ENCODE measurements around the gene LRRK1. TPM values are rescaled to one million over a fixed set of nuclear protein-coding genes. Genes with fewer than 3 reads are reported as not detected.

LRRK1 gene
- total RNA-seq, 1 donor from 2014 or later, result not detected

DNA sequence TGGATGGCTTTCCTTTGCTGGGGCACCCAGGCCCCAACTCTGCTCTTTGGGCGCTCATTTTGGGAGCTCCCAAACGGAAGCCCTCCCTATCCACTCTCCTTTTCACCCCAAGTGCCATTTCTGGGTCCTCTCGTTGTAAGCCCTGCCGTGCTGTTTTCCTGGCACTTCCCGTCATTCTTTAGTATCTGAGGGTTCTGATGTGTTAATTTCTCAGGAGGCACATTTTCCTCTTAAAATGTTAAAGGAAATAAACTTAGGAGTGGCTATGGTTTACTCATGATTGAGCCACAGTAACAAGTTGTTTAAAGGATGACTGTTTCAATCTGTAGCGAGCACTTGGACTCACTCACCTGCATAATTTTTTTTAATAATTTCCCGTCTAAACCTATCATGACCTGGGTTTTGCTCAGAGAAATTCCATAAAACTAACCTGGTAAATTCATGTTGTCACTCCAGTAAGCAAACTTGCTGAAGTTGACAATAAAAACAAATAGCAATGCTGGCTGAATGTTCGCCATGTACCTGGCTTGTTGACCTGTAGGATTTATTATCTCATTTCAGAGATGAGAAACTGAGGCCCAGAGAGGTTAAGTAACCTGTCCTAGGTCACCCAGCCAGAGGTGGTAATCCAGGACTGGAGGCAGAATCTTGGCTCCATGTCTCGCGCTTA, 29.0 kb upstream of the LRRK1 start:
- Mint-ChIP-seq H3K4me1 (peaks cover 31% of the 10 kb centered on the region), H3K36me3 (no peaks in the 10 kb centered on the region), H3K4me3 (no peak overlapping the region), H3K9me3 (no peaks in the 10 kb centered on the region), H3K27me3 (ENCODE audit: insufficient read depth, low read depth) (peaks cover 19% of the 10 kb centered on the region), H3K27ac (no peak overlapping the region)
- no peaks in the 10 kb centered on the region for H4K20me1 ChIP-seq (ENCODE audit: low read depth)
- no peak overlapping the region for H3K9ac ChIP-seq
- peaks cover 2% of the 10 kb centered on the region for H3K27me3 ChIP-seq
- peaks cover 13% of the 10 kb centered on the region for H3K4me1 ChIP-seq
- no peak for DNase-seq (ENCODE audit: low spot score)
- no peak overlapping the region for H2AFZ ChIP-seq (replicated peaks)
- no peak overlapping the region for H3K4me2 ChIP-seq
- TF ChIP-seq EZH2 (IDR thresholded peaks at IDR 0.05), result no peak
- TF ChIP-seq, protein P1, sequence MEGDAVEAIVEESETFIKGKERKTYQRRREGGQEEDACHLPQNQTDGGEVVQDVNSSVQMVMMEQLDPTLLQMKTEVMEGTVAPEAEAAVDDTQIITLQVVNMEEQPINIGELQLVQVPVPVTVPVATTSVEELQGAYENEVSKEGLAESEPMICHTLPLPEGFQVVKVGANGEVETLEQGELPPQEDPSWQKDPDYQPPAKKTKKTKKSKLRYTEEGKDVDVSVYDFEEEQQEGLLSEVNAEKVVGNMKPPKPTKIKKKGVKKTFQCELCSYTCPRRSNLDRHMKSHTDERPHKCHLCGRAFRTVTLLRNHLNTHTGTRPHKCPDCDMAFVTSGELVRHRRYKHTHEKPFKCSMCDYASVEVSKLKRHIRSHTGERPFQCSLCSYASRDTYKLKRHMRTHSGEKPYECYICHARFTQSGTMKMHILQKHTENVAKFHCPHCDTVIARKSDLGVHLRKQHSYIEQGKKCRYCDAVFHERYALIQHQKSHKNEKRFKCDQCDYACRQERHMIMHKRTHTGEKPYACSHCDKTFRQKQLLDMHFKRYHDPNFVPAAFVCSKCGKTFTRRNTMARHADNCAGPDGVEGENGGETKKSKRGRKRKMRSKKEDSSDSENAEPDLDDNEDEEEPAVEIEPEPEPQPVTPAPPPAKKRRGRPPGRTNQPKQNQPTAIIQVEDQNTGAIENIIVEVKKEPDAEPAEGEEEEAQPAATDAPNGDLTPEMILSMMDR (IDR thresholded peaks at IDR 0.05), result no peak
- no peak for TF ChIP-seq EZH2phosphoT487 (IDR thresholded peaks at IDR 0.05)
- H3K27ac ChIP-seq, result no peak overlapping the region
- H3K4me3 ChIP-seq, result no peak overlapping the region
- peaks cover 10% of the 10 kb centered on the region for H3F3A ChIP-seq (ENCODE audit: low read depth)
- H3K9me3 ChIP-seq (ENCODE audit: low read depth), result no peaks in the 10 kb centered on the region
- H3K36me3 ChIP-seq, result no peaks in the 10 kb centered on the region
- H3K79me2 ChIP-seq (ENCODE audit: low read depth), result no peaks in the 10 kb centered on the region

- peaks cover 10% of the 10 kb centered on the region for H3F3A ChIP-seq (ENCODE audit: low read depth)
- H3K9me3 Mint-ChIP-seq, result no peaks in the 10 kb centered on the region
- no peak for DNase-seq (ENCODE audit: low spot score)
- H3K4me1 ChIP-seq, result peaks cover 13% of the 10 kb centered on the region
- H3K27me3 Mint-ChIP-seq (ENCODE audit: insufficient read depth, low read depth), result peaks cover 13% of the 10 kb centered on the region
- no peak overlapping the region for H2AFZ ChIP-seq (replicated peaks)
- peaks cover 31% of the 10 kb centered on the region for H3K4me1 Mint-ChIP-seq
- no peaks in the 10 kb centered on the region for H3K36me3 ChIP-seq
- H3K27ac ChIP-seq, result no peak overlapping the region
- H3K27ac Mint-ChIP-seq, result no peak overlapping the region
- no peak overlapping the region for H3K4me2 ChIP-seq
- H3K9ac ChIP-seq, result no peak overlapping the region
- no peaks in the 10 kb centered on the region for H3K36me3 Mint-ChIP-seq
- no peak overlapping the region for H3K4me3 Mint-ChIP-seq
- H3K27me3 ChIP-seq, result no peaks in the 10 kb centered on the region
- no peaks in the 10 kb centered on the region for H3K9me3 ChIP-seq (ENCODE audit: low read depth)
- H3K79me2 ChIP-seq (ENCODE audit: low read depth), result no peaks in the 10 kb centered on the region
- no peak for TF ChIP-seq EZH2phosphoT487 (IDR thresholded peaks at IDR 0.05)
- TF ChIP-seq, protein P1 (IDR thresholded peaks at IDR 0.05), result no peak
- TF ChIP-seq EZH2 (IDR thresholded peaks at IDR 0.05), result no peak
- H3K4me3 ChIP-seq, result no peak overlapping the region
- no peaks in the 10 kb centered on the region for H4K20me1 ChIP-seq (ENCODE audit: low read depth)
Measured at GRCh38 chr15:100890850-100891249, 28.3 kb upstream of the LRRK1 start.

DNA sequence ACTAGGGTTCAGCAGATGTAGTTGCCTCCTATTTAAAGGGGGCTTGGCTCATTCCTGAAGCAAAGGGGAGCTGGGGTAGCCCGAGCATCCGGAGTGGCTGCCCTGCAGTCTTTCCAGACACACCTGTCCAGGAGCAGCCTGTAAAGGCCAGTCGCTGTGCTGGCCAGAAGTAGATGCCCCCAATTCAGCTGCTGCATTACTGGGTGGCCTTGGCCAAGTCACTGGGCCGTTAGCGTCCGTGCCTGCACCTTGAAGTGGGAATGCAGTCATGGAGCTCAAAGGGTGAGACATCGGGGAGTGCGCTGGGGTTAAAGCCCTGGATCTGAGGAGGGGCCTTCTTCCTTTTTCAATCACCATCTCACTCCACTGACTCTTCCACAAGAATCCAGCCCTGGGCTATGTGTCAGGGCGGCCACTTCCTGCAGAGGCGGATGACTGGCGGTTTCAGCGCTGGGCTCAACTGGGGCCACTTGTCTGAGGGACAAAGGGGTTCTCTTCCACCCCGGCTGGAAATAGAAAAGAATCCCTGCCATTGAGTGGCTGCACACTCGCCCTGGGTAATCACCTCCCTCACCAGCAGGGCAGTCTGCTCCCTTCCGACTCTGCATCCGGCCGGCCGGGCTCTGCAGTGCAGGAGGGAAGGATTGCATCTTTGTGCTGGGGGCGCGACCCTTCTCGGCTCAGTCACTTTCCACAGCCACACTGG, 27.7 kb upstream of the LRRK1 start:
- H3K36me3 ChIP-seq, result no peaks in the 10 kb centered on the region
- H4K20me1 ChIP-seq (ENCODE audit: low read depth), result no peaks in the 10 kb centered on the region
- H2AFZ ChIP-seq (replicated peaks), result peak overlapping the region; percentile 97
- Mint-ChIP-seq H3K4me3 (no peak overlapping the region), H3K36me3 (no peaks in the 10 kb centered on the region), H3K27me3 (ENCODE audit: insufficient read depth, low read depth) (peaks cover 12% of the 10 kb centered on the region), H3K4me1 (peaks cover 31% of the 10 kb centered on the region), H3K9me3 (no peaks in the 10 kb centered on the region), H3K27ac (peak overlapping the region; percentile 91)
- H3K4me3 ChIP-seq, result no peak overlapping the region
- no peaks in the 10 kb centered on the region for H3K27me3 ChIP-seq
- H3K9ac ChIP-seq, result no peak overlapping the region
- peaks cover 13% of the 10 kb centered on the region for H3K4me1 ChIP-seq
- no peak overlapping the region for H3K27ac ChIP-seq
- H3K79me2 ChIP-seq (ENCODE audit: low read depth), result no peaks in the 10 kb centered on the region
- peaks cover 10% of the 10 kb centered on the region for H3F3A ChIP-seq (ENCODE audit: low read depth)
- no peak for TF ChIP-seq EZH2 (IDR thresholded peaks at IDR 0.05)
- TF ChIP-seq, protein P1 (IDR thresholded peaks at IDR 0.05), result peak; percentile 35
- peak overlapping the region; percentile 54 for H3K4me2 ChIP-seq
- DNase-seq (ENCODE audit: low spot score), result peak; percentile 79
- H3K9me3 ChIP-seq (ENCODE audit: low read depth), result no peaks in the 10 kb centered on the region

All from neural progenitor cell (in vitro differentiated cells).